GM10266 (cell line): Measurements from ENCODE around the gene TBC1D23.
"Not testable (repeated sequence)": the region's sequence is repeated elsewhere in the genome, so short reads cannot be mapped to it uniquely, and the experiment has no call there.

Source experiments
- DNase-seq: peaks from one replicate; pipeline ENCODE4 v3.0.0; 2012; ENCODE audit errors: extremely low spot score
- CTCF ChIP-seq: IDR thresholded peaks from 2 replicates; pipeline ENCODE4 v1.5.1; 2012; ENCODE audit warnings: mild to moderate bottlenecking, low read depth; ENCODE audit not compliant: control insufficient read depth, insufficient read depth; ENCODE audit errors: missing control alignments

The TBC1D23 gene

DNA sequence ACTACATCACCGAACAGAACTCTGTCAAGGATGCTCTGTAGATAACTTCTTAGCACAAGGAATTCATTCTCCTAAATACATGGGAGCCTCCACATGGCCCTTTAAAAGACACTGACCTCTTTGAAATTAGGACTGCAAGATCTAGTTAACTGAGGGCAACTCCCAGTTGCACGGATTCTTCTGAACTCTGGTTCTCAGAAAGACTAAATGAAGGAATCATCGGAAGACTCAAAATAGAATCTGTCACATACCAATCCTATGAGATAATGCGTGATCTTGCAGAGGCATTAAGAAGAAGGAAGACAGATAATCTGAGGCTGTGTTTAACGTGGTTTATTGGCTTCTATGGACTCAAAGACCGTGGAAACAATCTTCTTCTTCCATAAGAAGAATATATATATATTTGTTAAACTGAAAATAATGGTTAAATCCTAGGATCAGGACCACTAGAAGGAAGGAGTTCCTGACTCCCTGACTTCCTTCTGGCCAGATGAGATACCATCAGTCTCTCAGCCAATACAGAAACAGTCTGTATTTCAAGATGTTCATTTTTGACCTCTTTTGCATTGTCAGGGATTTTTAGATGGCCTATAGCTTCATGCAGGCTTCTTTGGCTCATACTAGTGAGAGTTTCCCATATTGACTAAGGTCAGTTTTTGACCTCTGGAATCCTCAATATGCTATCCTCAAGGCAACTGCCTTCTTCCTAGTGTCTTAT is 33.9 kb upstream of the TBC1D23 start:
- no peak for DNase-seq
- no peak for TF ChIP-seq CTCF

DNA sequence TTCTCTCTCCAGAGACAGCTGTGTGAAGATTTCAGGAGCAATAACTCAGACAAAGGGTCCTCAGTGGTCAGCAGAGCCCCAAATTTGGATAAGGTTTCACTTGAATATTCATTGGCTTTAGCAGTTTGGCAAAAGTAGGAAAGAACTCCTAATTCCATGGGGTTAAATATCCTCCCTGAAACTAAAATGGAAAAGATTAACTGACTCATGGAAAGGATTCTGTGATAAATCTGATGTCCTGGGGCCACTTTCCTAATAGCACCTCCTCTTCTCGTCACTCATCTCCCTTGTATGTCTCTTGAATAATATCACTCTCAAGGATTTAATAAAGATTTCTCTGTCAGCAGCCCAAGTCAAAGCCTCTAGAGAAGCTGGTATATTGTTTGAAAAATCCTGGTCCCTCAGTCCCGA is 33.3 kb upstream of the TBC1D23 start:
- no peak for TF ChIP-seq CTCF
- DNase-seq = no peak

DNA sequence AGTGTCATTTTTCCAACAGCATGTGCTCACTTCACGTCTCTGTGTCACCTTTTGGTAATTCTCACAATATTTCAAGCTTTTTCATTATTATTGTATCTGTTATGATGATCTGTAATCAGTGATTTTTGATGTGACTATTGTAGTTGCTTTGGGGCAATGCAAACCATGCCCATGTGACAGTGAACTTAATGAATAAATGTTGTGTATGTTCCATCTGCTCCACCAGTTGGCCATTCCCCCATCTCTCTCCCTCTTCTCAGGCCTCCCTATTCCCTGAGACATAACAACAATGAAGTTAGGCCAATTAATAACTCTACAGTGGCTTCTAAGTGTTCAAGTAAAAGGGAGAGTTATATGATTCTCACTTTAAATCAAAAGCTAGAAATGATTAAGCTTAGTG is 32.5 kb upstream of the TBC1D23 start:
- no peak for DNase-seq
- no peak for TF ChIP-seq CTCF

DNA sequence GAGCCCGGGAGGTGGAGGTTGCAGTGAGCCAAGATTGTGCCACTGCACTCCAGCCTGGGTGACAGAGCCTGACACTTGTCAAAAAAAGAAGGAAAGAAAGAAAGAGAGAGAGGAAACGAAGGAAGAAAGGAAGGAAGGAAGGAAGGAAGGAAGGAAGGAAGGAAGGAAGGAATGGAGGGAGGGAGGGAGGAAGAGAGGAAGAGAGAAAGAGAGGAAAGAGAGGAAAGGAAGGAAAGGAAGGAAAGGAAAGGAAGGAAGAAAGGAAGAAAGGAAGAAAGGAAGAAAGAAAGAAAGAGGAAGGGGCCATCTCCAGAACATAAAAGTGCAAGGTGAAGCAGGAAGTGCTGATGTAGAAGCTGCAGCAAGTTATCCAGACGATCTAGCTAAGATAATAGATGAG is 31.6 kb upstream of the TBC1D23 start:
- DNase-seq = not testable (repeated sequence)

GRCh38 chr3:100230710-100231109 is 30.1 kb upstream of the TBC1D23 start:
- no peak for TF ChIP-seq CTCF
- no peak for DNase-seq

DNA sequence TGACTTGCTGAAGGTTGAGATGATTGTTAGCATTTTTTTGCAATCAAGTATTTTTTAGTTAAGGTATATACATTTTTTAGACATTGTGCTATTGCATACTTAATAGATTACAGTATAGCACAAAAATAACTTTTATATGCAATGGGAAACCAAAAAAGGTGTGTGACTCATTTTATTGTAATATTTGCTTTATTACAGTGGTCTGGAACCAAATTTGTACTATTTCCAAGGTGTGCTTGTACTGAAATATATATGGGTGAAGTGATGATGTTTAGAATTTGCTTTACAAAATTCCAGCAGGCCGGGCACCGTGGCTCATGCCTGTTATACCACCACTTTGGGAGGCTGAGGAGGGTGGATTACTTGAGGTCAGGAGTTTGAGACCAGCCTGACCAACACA is 29.1 kb upstream of the TBC1D23 start:
- no peak for DNase-seq
- no peak for TF ChIP-seq CTCF

DNA sequence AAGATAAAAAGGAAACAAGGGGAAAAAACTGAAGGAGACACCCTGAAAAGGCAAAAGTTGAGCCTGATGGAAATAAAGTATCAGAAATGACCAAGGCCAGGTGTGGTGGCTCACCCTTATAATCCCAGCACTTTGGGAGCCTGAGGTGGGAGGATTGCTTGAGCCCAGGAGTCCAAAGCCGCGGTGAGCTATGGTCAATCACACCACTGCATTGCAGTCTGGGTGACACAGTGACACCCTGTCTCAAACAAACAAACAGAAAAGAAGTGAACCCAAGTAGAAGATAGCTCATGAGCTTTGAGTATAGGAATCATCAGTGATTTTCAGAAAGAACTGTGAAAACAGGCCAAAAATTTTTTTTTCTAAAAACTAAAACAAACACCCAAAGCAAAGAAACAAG is 26.4 kb upstream of the TBC1D23 start:
- DNase-seq = no peak
- TF ChIP-seq CTCF = no peak

DNA sequence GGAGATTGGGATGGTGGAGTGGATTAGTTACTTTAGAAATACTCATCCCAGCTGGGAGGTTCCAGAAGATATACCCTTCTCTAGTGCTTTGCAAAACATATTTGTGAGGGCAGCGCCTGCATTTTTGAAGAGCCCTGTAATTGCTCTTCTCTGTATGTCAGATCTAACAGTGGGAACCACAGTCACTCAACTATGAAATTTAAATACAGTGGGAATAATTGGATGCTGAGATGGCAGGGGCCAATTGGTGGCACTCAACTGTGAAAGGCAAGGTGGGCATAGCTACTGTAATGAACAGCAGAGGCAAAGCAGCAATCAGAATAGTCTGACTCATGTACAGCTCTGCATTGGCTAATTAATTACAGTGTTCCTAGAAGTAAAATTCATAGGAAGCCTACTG is 22.2 kb upstream of the TBC1D23 start:
- DNase-seq = no peak
- no peak for TF ChIP-seq CTCF

DNA sequence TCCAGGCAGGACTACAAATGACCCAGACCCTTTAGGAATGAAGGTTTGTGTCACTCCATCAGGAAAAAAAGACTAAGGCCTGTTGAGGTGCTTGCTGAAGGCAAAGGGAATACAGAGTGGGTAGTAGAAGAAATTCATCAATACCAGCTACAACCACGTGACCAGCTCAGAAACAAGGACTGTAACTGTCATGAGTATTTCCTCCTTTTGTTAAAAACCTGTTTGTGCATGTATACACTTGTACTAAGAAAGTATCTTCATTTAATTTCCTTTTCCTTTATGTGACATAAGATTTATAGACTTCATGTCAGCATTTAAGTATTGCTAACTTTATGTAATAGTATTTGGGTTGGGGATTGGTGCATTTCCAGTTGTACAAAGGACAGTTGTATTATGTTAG is 18.3 kb upstream of the TBC1D23 start:
- not testable (repeated sequence) for DNase-seq
